Heart right ventricle (tissue), 16 donors: ENCODE data around the gene CENATAC. TPM values are rescaled to one million over a fixed set of nuclear protein-coding genes. Genes with fewer than 3 reads are reported as not detected.
"Not testable (repeated sequence)": the region's sequence is repeated elsewhere in the genome, so short reads cannot be mapped to it uniquely, and the experiment has no call there.

Experiments used
- ATAC-seq, 8 donors: fragments of 200-7000 bp; cut with Tn5 transposase; one replicate each; pipeline ENCODE4 v1.9.1; 2020; ENCODE audit warnings: mild to moderate bottlenecking in 8 of 8, moderate library complexity in 8 of 8, moderate number of reproducible peaks in 1 of 8
- DNase-seq, 2 donors: peaks; one replicate each; pipeline ENCODE4 v3.0.0-alpha.2; 2020
- H3K27ac ChIP-seq, 10 donors: fragments of 200-600 bp; sonication (generic) in 2 of 10; one replicate each; pipeline versions ENCODE4 v1.5.0 to v1.8.0; 2020 to 2022; ENCODE audit warnings: mild to moderate bottlenecking in 3 of 10
- H3K27me3 ChIP-seq, 7 donors: fragments of 200-600 bp; one replicate each; pipeline ENCODE4 v1.8.0; 2021 to 2022; ENCODE audit warnings: mild to moderate bottlenecking in 2 of 7
- H3K36me3 ChIP-seq, 9 donors: fragments of 200-600 bp; sonication (generic) in 1 of 9; one replicate each; pipeline versions ENCODE4 v1.5.0 to v1.8.0; 2020 to 2022; ENCODE audit warnings: mild to moderate bottlenecking in 2 of 9
- H3K4me1 ChIP-seq, 9 donors: fragments of 200-600 bp; sonication (generic) in 1 of 9; one replicate each; pipeline versions ENCODE4 v1.5.0 to v1.8.0; 2020 to 2022; ENCODE audit warnings: mild to moderate bottlenecking in 4 of 9
- H3K4me3 ChIP-seq, 10 donors: fragments of 200-600 bp; sonication (generic) in 2 of 10; one replicate each; pipeline versions ENCODE4 v1.5.0 to v1.8.0; 2020 to 2022; ENCODE audit warnings: mild to moderate bottlenecking in 7 of 10, moderate library complexity in 2 of 10
- H3K9me3 ChIP-seq, 11 donors: fragments of 200-600 bp in 10 of 11; sonication (generic) in 2 of 11; one replicate each; pipeline versions ENCODE4 v1.5.0 to v1.8.0; 2013 to 2022; ENCODE audit warnings: mild to moderate bottlenecking in 2 of 11, control low read depth in 1 of 11, moderate library complexity in 1 of 11
- CTCF ChIP-seq, 9 donors: fragments of 200-600 bp; sonication (generic) in 2 of 9; IDR thresholded peaks; one replicate each; pipeline versions ENCODE4 v1.5.0 to v1.8.0; 2021 to 2022; ENCODE audit warnings: antibody characterized with exemption in 9 of 9, mild to moderate bottlenecking in 5 of 9, moderate library complexity in 1 of 9
- WGBS, 2 donors: extraction: QIAGEN DNeasy Blood & Tissue Kit; methylation state at CpG; one replicate each; pipeline ENCODE4 v1.1.7; 2013; ENCODE audit warnings: inconsistent platforms in 1 of 2; 5-methylcytosine and 5-hydroxymethylcytosine counted together
- intact Hi-C, 10 donors: fragments of 100-400 bp; cut with DNase I; formaldehyde crosslinking; loops; one replicate each; pipeline versions ENCODE4 v1.11.1 to v1.14.2; 2022
- polyA plus RNA-seq, 2 donors: library from polyadenylated mRNA; stranded (reverse); fragments of 200-250 nt; gene quantifications; one replicate each; pipeline ENCODE4 v1.2.3, GENCODE V29; 2013
- total RNA-seq, 10 donors: library from RNA; stranded (reverse); fragmentation: NEBNext Ultra II Directional in 3 of 10; extraction: Animal tissue kit (Norgen Biotek cat#: 25700) in 3 of 10; gene quantifications; one replicate each; pipeline versions ENCODE4 v1.2.1 to v1.2.4, GENCODE V29; 2021 to 2023
- donor health status: Arrhythmogenic right ventricular cardiomyopathy.
- donor health status: ischemic (EF 13 %, LVEDD 7.1; RV severe dilation, severe dysfunction).
- donor health status: healthy with polysubstance abuse.
- donor health status: DM: no; HTN: yes; CAD: no.
- donor health status: DM: no; HTN: no; CAD: no.
- donor health status: ischemic (EF 25% LVEDD 6.9; RV normal size, moderate dysfunction).
- donor health status: ischemic (EF 25% LVEDD 5.7; RV mildly dilated, moderate dysfunction).
- donor health status: healthy.
- donor health status: DM: yes; HTN: yes; CAD: no.
- donor health status: Ischemic cardiomyopathy.
- donor health status: ischemic (EF 35%, LVEDD 5.7; RV mildly dilated, moderate dysfunction).
- donor health status: nonischemic (EF 11% LVEDD 7.7; RV severe dilation, severe dysfunction).
- donor health status: DM: yes; HTN: yes; CAD: no.
- donor health status: PGD.
- donor health status: ischemic (EF 29% LVEDD 5.4; RV normal size, mild dysfunction).
- donor health status: nonischemic (EF 23%, LVEDD 6.1; RV moderate dilation, normal function).

Gene CENATAC
- total and polyA plus RNA-seq, 12 donors, result 7.8 to 85.2 (median 11.3) TPM

DNA sequence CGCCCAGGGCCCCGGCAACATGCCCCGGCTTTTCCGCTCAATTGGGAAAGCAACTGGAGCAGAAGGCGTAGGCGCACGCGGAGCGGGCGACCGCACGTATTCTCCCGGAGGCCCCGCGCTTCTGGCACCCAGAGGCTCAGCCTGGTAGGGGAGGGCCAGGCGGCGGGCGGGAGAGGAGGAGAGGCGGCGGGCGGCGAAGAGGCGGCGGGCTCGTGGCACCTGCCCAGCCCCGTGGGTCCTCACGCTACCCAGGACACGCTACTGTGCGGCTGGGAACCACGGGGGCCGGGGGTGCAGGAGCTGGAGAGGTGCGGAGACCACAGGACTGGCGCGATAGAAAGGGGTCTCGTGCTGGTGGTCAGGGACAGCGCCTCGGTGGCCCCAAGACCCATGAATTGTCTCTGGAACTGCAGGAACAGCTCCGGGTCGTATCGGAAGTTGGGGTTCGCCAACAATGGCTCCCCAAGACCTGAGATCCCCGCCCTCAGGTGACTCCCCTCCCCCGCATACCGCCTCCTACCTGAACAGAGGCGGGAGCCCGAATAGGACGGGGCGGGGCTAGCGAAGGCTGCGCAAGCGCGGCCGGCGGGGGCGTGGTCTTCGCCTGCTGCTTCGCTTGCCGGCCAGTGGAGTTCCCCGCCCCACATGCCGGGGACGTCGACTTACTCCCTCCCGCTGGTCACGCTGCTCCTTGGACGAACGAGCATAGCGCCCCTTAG, 32.5 kb downstream of the CENATAC start, which contains the start of gene SLC37A4:
TSS of gene SLC37A4 (minus strand) at position 549 of the 719 bp plus-strand sequence.
- peaks cover 0 to 25% (median 0%) of the 10 kb centered on the region in 9 donors for H3K36me3 ChIP-seq
- peak; percentile 96 to 99 (median 98) for ATAC-seq
- TF ChIP-seq CTCF (IDR thresholded peaks at IDR 0.05), result peak in 5 of 9 donors; percentile 80 to 88 (median 86)
- H3K9me3 ChIP-seq, result no peaks in the 10 kb centered on the region
- peaks cover 9 to 33% (median 24%) of the 10 kb centered on the region in 9 donors for H3K4me1 ChIP-seq
- 0% methylated on average over 65 to 67 of the region's 67 CpGs for WGBS, 2 donors
- H3K27me3 ChIP-seq, result no peaks in the 10 kb centered on the region
- peak; percentile 97 to 98 for DNase-seq
- intact Hi-C loops, result loop anchor here in 1 of 10 donors (2.0 kb wide), 1 partner anchor 64 kb away; a partner anchor contains a TSS
- peak within 1 kb of the TSS; percentile 67 to 89 (median 80) for H3K4me3 ChIP-seq
- peak within 1 kb of the TSS in 9 of 10 donors; percentile 30 to 86 (median 73) for H3K27ac ChIP-seq

GRCh38 chr11:119031912-119032280, 34.0 kb downstream of the CENATAC start:
- WGBS, 2 donors, result 82 to 84% methylated on average over 8 to 9 of the region's 9 CpGs
- Histone ChIP-seq H3K9me3 (no peaks in the 10 kb centered on the region), H3K27ac (no peak overlapping the region), H3K4me3 (no peak overlapping the region), H3K36me3 (peaks cover 0 to 10% (median 0%) of the 10 kb centered on the region in 9 donors), H3K4me1 (peaks cover 9 to 28% (median 20%) of the 10 kb centered on the region in 9 donors), H3K27me3 (no peaks in the 10 kb centered on the region)
- intact Hi-C loops, result loop anchor here in 1 of 10 donors (2.0 kb wide), 1 partner anchor 63 kb away; a partner anchor contains a TSS
- TF ChIP-seq CTCF (IDR thresholded peaks at IDR 0.05), result no peak
- no peak for ATAC-seq
- no peak for DNase-seq

GRCh38 chr11:119033421-119033820, 35.5 kb downstream of the CENATAC start:
- H3K27me3 ChIP-seq, H3K4me3 ChIP-seq, intact Hi-C loops, H3K27ac ChIP-seq, DNase-seq, H3K36me3 ChIP-seq, ATAC-seq, H3K9me3 ChIP-seq: not testable (repeated sequence)
- 87 to 90% methylated on average over 10 of the region's 10 CpGs for WGBS, 2 donors
- peaks cover 9 to 27% (median 20%) of the 10 kb centered on the region in 9 donors for H3K4me1 ChIP-seq

DNA sequence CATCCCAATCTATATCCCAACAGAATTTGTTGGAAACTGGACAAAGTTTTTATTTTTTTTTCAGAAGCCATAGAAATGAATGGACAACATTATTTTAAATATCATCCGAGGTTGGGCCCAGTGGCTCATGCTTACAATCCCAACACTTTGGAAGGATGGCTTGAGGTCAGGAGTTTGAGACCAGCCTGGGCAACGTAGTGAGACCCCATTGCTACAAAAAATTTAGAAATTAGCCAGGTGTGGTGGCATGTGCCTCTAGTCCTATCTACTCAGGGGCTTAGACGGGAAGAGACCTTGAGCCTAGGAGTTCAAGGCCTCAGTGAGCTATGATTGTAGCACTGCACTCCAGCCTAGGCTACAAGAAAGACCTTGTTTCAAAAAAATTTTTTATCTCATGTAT, 36.9 kb downstream of the CENATAC start:
- no peak for TF ChIP-seq CTCF (IDR thresholded peaks at IDR 0.05)
- H3K27me3 ChIP-seq, result no peaks in the 10 kb centered on the region
- H3K27ac ChIP-seq, result no peak overlapping the region
- 85 to 87% methylated on average over 3 of the region's 3 CpGs for WGBS, 2 donors
- DNase-seq (no peak), ATAC-seq (no peak)
- peaks cover 3 to 14% (median 9%) of the 10 kb centered on the region in 9 donors for H3K4me1 ChIP-seq
- intact Hi-C loops, result no loop called here
- no peaks in the 10 kb centered on the region for H3K36me3 ChIP-seq
- no peaks in the 10 kb centered on the region for H3K9me3 ChIP-seq
- H3K4me3 ChIP-seq, result no peak overlapping the region

DNA sequence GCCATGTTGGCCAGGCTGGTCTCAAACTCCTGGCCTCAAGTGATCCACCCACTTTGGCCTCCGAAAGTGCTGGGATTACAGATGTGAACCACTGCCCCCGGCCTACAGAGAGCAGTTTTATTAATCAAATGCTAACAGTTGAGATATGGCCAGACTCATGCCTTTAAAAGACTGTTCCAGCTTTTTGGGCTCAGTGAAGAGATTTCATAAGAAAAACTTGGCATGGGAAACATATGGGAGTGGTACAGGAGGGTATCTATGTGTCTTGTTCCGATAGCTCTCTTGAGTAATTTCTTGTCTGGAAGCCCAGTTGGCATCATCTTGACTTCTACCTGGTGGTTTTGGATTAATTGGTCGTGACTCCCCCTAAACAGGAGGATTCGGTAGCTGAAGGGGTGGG, 40.9 kb downstream of the CENATAC start:
- no peaks in the 10 kb centered on the region for H3K4me1 ChIP-seq
- no peak for ATAC-seq

DNA sequence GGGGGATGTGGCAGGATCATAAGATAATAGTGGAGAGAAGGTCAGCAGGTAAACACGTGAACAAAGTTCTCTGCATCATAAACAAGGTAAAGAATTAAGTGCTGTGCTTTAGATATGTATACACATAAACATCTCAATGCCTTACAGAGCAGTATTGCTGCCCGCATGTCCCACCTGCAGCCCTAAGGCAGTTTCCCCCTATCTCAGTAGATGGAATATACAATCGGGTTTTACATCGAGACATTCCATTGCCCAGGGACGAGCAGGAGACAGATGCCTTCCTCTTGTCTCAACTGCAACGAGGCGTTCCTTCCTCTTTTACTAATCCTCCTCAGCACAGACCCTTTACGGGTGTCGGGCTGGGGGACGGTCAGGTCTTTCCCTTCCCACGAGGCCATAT, 41.5 kb downstream of the CENATAC start:
- 30 to 31% methylated on average over 9 to 11 of the region's 11 CpGs for WGBS, 2 donors
- H3K27ac ChIP-seq, H3K36me3 ChIP-seq, DNase-seq, H3K4me1 ChIP-seq, H3K9me3 ChIP-seq, H3K4me3 ChIP-seq, H3K27me3 ChIP-seq, intact Hi-C loops, ATAC-seq: not testable (repeated sequence)

More for the DNA sequence above, 40.9 kb downstream of the CENATAC start:
- H3K36me3 ChIP-seq, result no peaks in the 10 kb centered on the region
- intact Hi-C loops, result no loop called here
- WGBS, 2 donors, result 85 to 86% methylated on average over 5 of the region's 5 CpGs
- no peak overlapping the region for H3K4me3 ChIP-seq
- no peak for TF ChIP-seq CTCF (IDR thresholded peaks at IDR 0.05)
- H3K27me3 ChIP-seq, result no peaks in the 10 kb centered on the region
- H3K9me3 ChIP-seq, result no peaks in the 10 kb centered on the region
- H3K27ac ChIP-seq, result no peak overlapping the region
- DNase-seq, result no peak
